Effector memory CD4-positive, alpha-beta T cell (primary cell): ENCODE measurements around the gene IFNG.

Source experiments
- DNase-seq, 3 donors: peaks; one replicate each; pipeline ENCODE4 v3.0.0-alpha.2; 2020
- H3K27ac ChIP-seq: 2 replicates; pipeline ENCODE4 v1.7.0; 2013; ENCODE audit warnings: mild to moderate bottlenecking, low read length, moderate library complexity; ENCODE audit not compliant: insufficient read depth, poor library complexity, severe bottlenecking
- H3K27me3 ChIP-seq: replicated peaks from 2 replicates; pipeline ENCODE4 v1.7.0; 2013; ENCODE audit warnings: mild to moderate bottlenecking, low read length; ENCODE audit not compliant: insufficient read depth, control insufficient read depth, poor library complexity, severe bottlenecking
- H3K36me3 ChIP-seq: 2 replicates; pipeline ENCODE4 v1.7.0; 2013; ENCODE audit warnings: mild to moderate bottlenecking, low read length, moderate library complexity; ENCODE audit not compliant: control insufficient read depth, insufficient read depth
- H3K4me1 ChIP-seq: 2 replicates; pipeline ENCODE4 v1.7.0; 2013; ENCODE audit warnings: low read length, mild to moderate bottlenecking; ENCODE audit not compliant: control insufficient read depth, insufficient read depth, poor library complexity, severe bottlenecking
- H3K4me3 ChIP-seq: 2 replicates; pipeline ENCODE4 v1.7.0; 2013; ENCODE audit warnings: low read length, low read depth, mild to moderate bottlenecking; ENCODE audit not compliant: insufficient read depth, poor library complexity, severe bottlenecking
- H3K9me3 ChIP-seq: 2 replicates; pipeline ENCODE4 v1.7.0; 2013; ENCODE audit warnings: mild to moderate bottlenecking, low read length, moderate library complexity; ENCODE audit not compliant: control insufficient read depth

Gene IFNG

DNA sequence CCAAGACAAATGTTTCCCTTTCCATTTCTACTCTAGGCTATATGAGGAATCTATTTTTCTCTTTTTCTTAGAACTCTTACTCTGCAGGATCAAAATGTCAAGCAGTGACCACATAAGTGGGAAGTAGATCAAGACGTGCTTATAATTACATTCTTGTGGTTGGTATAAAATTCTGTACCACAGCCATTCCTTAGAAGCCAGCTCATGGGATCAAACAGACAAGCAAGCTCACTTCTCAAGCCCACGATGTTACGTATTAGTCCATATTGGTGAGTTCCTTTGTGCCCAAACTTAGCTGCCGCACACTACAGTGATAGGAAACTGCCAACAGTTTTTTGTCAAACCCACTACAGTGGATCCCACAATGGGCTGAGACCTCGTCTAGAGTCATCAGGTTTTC lies 53.4 kb downstream of the IFNG start:
- DNase-seq = no peak
- H3K27ac ChIP-seq = no peak overlapping the region
- H3K4me3 ChIP-seq = no peak overlapping the region
- no peaks in the 10 kb centered on the region for H3K9me3 ChIP-seq
- no peaks in the 10 kb centered on the region for H3K36me3 ChIP-seq
- no peaks in the 10 kb centered on the region for H3K4me1 ChIP-seq
- H3K27me3 ChIP-seq = no peaks in the 10 kb centered on the region
